ENCODE data around the gene SMIM7.

DNA sequence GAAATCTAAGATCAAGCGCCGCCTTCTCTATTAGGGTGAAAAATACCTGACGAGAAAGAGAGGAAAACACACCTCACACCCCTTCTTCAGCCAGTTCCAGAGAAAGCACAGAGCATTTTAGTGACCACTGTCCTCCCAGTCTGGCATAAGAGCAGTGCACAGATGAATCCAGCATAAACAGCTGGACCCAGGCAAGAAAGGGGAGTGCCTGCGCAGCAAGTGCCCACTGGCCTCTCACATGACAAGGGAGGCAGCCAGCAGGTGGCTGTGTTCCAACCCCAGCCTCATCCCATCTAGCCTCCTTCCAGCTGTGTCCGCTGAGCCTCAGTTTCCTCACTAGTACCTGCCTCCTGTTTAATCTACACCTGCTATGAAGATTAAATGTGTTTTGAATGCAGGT lies 39.9 kb downstream of the SMIM7 start:
- TF ChIP-seq CTCF (IDR thresholded peaks at IDR 0.05) (no peak), POLR2A (IDR thresholded peaks at IDR 0.05) (no peak)

All from heart left ventricle (tissue), 13 donors.